Measurements from ENCODE around the gene VASH2.
"Not testable (repeated sequence)": the region's sequence is repeated elsewhere in the genome, so short reads cannot be mapped to it uniquely, and the experiment has no call there.

VASH2 gene

GRCh38 chr1:212903664-212904063, 46.7 kb upstream of the VASH2 start:
- H3K36me3 ChIP-seq (ENCODE audit: low read length): peaks cover 17% of the 10 kb centered on the region
- no peak overlapping the region for H3K27ac ChIP-seq (ENCODE audit: low read depth, low read length)
- no peak overlapping the region for H3K9ac ChIP-seq (ENCODE audit: low read length)
- H3K4me2 ChIP-seq (ENCODE audit: low read depth, low read length, poor library complexity, severe bottlenecking): no peak overlapping the region
- no peaks in the 10 kb centered on the region for H3F3A ChIP-seq (ENCODE audit: insufficient read depth)
- no peaks in the 10 kb centered on the region for H4K20me1 ChIP-seq (ENCODE audit: low read depth, low read length)
- no peak overlapping the region for H3K4me3 ChIP-seq (ENCODE audit: insufficient read depth, low read length, poor library complexity, severe bottlenecking)
- no peaks in the 10 kb centered on the region for H3K9me2 ChIP-seq (replicated peaks; ENCODE audit: insufficient read depth, low read length)
- no peak overlapping the region for H2AFZ ChIP-seq (ENCODE audit: low read depth, low read length, severe bottlenecking)
- no peaks in the 10 kb centered on the region for H3K27me3 ChIP-seq (ENCODE audit: low read length)
- no peaks in the 10 kb centered on the region for H3K79me2 ChIP-seq (ENCODE audit: insufficient read depth, low read length)
- TF ChIP-seq EZH2phosphoT487 (conservative IDR thresholded peaks at IDR 0.05; ENCODE audit: low read length): no peak
- no peak for TF ChIP-seq CTCF (IDR thresholded peaks at IDR 0.05; ENCODE audit: insufficient read depth, low read length, poor library complexity, severe bottlenecking)
- peaks cover 5% of the 10 kb centered on the region; the same call in 1 of the 2 replicates for H3K9me3 ChIP-seq (ENCODE audit: insufficient read depth, low read length)

GRCh38 chr1:212908071-212908470, 42.3 kb upstream of the VASH2 start:
- H3K9ac ChIP-seq (ENCODE audit: low read length); H3K27me3 ChIP-seq (ENCODE audit: low read length); H3K79me2 ChIP-seq (ENCODE audit: insufficient read depth, low read length); H3K9me2 ChIP-seq (replicated peaks; ENCODE audit: insufficient read depth, low read length); H3K36me3 ChIP-seq (ENCODE audit: low read length); H3K9me3 ChIP-seq (ENCODE audit: insufficient read depth, low read length); H3K4me2 ChIP-seq (ENCODE audit: low read depth, low read length, poor library complexity, severe bottlenecking); H3K27ac ChIP-seq (ENCODE audit: low read depth, low read length); H3K4me3 ChIP-seq (ENCODE audit: insufficient read depth, low read length, poor library complexity, severe bottlenecking); H2AFZ ChIP-seq (ENCODE audit: low read depth, low read length, severe bottlenecking); H3F3A ChIP-seq (ENCODE audit: insufficient read depth); H4K20me1 ChIP-seq (ENCODE audit: low read depth, low read length): not testable (repeated sequence)

- Histone ChIP-seq H4K20me1 (ENCODE audit: low read depth, low read length) (no peaks in the 10 kb centered on the region), H3K9me3 (ENCODE audit: insufficient read depth, low read length) (no peaks in the 10 kb centered on the region), H3K9ac (ENCODE audit: low read length) (no peak overlapping the region), H3K79me2 (ENCODE audit: insufficient read depth, low read length) (no peaks in the 10 kb centered on the region), H3K27ac (ENCODE audit: low read depth, low read length) (no peak overlapping the region), H3K9me2 (replicated peaks; ENCODE audit: insufficient read depth, low read length) (no peaks in the 10 kb centered on the region), H3K36me3 (ENCODE audit: low read length) (no peaks in the 10 kb centered on the region), H3F3A (ENCODE audit: insufficient read depth) (no peaks in the 10 kb centered on the region), H3K27me3 (ENCODE audit: low read length) (no peaks in the 10 kb centered on the region), H3K4me2 (ENCODE audit: low read depth, low read length, poor library complexity, severe bottlenecking) (no peak overlapping the region), H2AFZ (ENCODE audit: low read depth, low read length, severe bottlenecking) (no peak overlapping the region), H3K4me3 (ENCODE audit: insufficient read depth, low read length, poor library complexity, severe bottlenecking) (no peak overlapping the region)
- TF ChIP-seq CTCF (IDR thresholded peaks at IDR 0.05; ENCODE audit: insufficient read depth, low read length, poor library complexity, severe bottlenecking) (no peak), EZH2phosphoT487 (conservative IDR thresholded peaks at IDR 0.05; ENCODE audit: low read length) (no peak)
These were observed 41.4 kb upstream of the VASH2 start for GRCh38 chr1:212908971-212909370.

GRCh38 chr1:212909652-212910063, 40.7 kb upstream of the VASH2 start:
- Histone ChIP-seq H3K9ac (ENCODE audit: low read length) (no peak overlapping the region), H3K9me2 (replicated peaks; ENCODE audit: insufficient read depth, low read length) (no peaks in the 10 kb centered on the region), H4K20me1 (ENCODE audit: low read depth, low read length) (no peaks in the 10 kb centered on the region), H3K27ac (ENCODE audit: low read depth, low read length) (no peak overlapping the region), H3K9me3 (ENCODE audit: insufficient read depth, low read length) (no peaks in the 10 kb centered on the region), H3K36me3 (ENCODE audit: low read length) (no peaks in the 10 kb centered on the region), H3K4me2 (ENCODE audit: low read depth, low read length, poor library complexity, severe bottlenecking) (no peak overlapping the region), H3K79me2 (ENCODE audit: insufficient read depth, low read length) (no peaks in the 10 kb centered on the region), H3K4me3 (ENCODE audit: insufficient read depth, low read length, poor library complexity, severe bottlenecking) (no peak overlapping the region), H3K27me3 (ENCODE audit: low read length) (no peaks in the 10 kb centered on the region), H3F3A (ENCODE audit: insufficient read depth) (no peaks in the 10 kb centered on the region), H2AFZ (ENCODE audit: low read depth, low read length, severe bottlenecking) (no peak overlapping the region)
- TF ChIP-seq EZH2phosphoT487 (conservative IDR thresholded peaks at IDR 0.05; ENCODE audit: low read length) (no peak), CTCF (IDR thresholded peaks at IDR 0.05; ENCODE audit: insufficient read depth, low read length, poor library complexity, severe bottlenecking) (no peak)

GRCh38 chr1:212910213-212910612, 40.1 kb upstream of the VASH2 start:
- H3K4me3 ChIP-seq (ENCODE audit: insufficient read depth, low read length, poor library complexity, severe bottlenecking); H3K4me2 ChIP-seq (ENCODE audit: low read depth, low read length, poor library complexity, severe bottlenecking); H3K9ac ChIP-seq (ENCODE audit: low read length); H3K27me3 ChIP-seq (ENCODE audit: low read length); H3F3A ChIP-seq (ENCODE audit: insufficient read depth); H2AFZ ChIP-seq (ENCODE audit: low read depth, low read length, severe bottlenecking); H3K9me3 ChIP-seq (ENCODE audit: insufficient read depth, low read length); H3K79me2 ChIP-seq (ENCODE audit: insufficient read depth, low read length); H3K9me2 ChIP-seq (replicated peaks; ENCODE audit: insufficient read depth, low read length); H4K20me1 ChIP-seq (ENCODE audit: low read depth, low read length); H3K36me3 ChIP-seq (ENCODE audit: low read length); H3K27ac ChIP-seq (ENCODE audit: low read depth, low read length): not testable (repeated sequence)

GRCh38 chr1:212913638-212914037, 36.7 kb upstream of the VASH2 start:
- H3K36me3 ChIP-seq (ENCODE audit: low read length); H4K20me1 ChIP-seq (ENCODE audit: low read depth, low read length); H3K9me2 ChIP-seq (replicated peaks; ENCODE audit: insufficient read depth, low read length); H3K79me2 ChIP-seq (ENCODE audit: insufficient read depth, low read length); H3K9ac ChIP-seq (ENCODE audit: low read length); H3K9me3 ChIP-seq (ENCODE audit: insufficient read depth, low read length); H3F3A ChIP-seq (ENCODE audit: insufficient read depth); H3K4me2 ChIP-seq (ENCODE audit: low read depth, low read length, poor library complexity, severe bottlenecking); H2AFZ ChIP-seq (ENCODE audit: low read depth, low read length, severe bottlenecking); H3K27me3 ChIP-seq (ENCODE audit: low read length); H3K4me3 ChIP-seq (ENCODE audit: insufficient read depth, low read length, poor library complexity, severe bottlenecking); H3K27ac ChIP-seq (ENCODE audit: low read depth, low read length): not testable (repeated sequence)
